HG03280 (cell line): ENCODE measurements around the gene HMCN1.

ENCODE experiments used
- ATAC-seq: cut with Tn5 transposase; IDR thresholded peaks from one replicate; pipeline ENCODE4 v1.9.1; 2021; ENCODE audit warnings: mild to moderate bottlenecking, moderate library complexity; ENCODE audit not compliant: unreplicated experiment

HMCN1 gene

DNA sequence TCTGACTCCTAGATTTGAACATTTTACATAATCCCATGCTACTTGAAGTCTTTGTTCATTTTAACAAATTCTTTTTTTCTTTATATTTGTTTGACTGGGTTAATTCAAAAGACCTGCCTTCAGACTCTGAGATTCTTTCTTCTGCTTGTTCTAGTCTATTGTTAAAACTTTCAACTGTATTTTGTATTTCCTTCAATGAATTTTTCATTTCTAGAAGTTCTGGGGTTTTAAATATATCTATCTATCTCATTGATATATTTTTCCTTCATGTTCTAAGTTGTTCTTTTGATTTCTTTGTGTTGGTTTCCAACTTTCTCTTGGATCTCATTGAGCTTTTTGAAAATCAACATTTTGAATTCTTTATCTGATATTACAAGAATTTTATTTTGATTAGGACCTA lies 64.3 kb downstream of the HMCN1 start:
- no peak for ATAC-seq

DNA sequence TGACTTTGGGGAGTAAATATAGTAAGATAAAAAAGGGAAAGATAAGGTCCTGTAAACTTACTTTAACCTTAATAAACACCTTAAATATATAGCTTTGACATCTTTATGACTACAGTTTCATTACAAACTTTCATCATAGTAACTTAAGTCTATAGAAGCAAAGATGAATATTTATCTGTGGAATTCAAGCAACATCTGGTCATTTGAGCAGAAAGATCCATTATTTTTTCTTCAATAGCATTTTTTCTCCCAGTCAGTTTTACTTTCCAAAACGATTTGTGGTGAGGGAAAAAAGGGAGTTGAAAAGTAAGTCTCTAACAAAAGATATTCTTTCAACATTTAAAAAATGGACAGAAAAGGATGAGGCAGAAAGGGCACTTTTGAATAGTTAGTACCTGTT lies 69.0 kb downstream of the HMCN1 start:
- no peak for ATAC-seq

DNA sequence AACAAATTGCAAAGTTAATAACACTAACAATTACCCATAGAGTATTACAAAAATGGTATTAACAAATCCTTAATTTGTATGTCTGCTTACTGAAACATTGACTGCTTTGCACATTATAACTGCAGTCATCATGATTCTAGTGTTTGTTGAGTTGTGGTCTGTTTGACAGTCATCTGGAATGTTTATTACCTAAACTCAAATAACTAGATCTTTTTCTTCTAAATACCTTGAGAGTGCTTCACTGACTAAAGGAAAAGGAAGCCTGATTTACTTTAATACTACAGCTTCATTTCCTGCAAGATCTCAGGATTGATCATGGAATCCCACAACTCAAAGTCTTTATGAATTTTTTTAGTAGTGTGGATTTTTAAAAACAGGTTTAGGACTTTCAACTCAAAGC lies 70.0 kb downstream of the HMCN1 start:
- ATAC-seq: no peak

DNA sequence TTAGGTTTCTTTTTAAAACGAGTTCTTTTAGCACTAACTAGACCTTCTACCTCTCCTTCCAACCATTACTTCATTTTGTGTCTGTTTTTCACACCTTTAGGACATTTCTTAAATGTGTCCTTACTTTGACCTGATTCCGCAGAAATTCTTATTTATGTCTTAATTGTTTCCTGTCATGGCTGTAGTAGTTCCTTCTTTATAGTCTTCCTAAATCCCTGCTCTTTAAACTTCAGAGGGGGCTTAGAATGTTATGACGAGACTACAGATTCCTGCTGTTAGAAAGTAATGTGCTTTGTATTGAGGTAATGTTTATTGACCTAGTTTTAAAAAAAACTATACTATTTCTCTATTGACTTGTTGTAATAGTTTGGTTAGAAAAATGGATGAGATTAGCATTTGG lies 70.4 kb downstream of the HMCN1 start:
- no peak for ATAC-seq

DNA sequence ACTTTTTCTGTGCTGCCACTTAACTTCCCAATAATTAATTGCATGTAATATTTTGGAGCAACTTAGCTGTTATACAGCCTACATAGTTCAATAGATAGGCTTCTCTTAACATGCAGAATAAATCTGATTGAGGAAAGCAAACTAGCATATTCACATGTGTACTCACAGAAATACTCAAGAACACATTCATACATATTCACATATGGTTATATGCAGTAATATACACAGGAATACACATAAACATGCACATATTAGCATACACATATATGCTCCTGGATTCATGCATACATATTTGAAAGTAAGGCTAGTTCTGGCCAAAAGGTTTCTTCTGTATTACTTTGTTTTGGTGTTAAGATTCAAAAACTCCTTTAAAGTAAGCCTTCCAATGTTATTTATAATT lies 73.1 kb downstream of the HMCN1 start:
- no peak for ATAC-seq

DNA sequence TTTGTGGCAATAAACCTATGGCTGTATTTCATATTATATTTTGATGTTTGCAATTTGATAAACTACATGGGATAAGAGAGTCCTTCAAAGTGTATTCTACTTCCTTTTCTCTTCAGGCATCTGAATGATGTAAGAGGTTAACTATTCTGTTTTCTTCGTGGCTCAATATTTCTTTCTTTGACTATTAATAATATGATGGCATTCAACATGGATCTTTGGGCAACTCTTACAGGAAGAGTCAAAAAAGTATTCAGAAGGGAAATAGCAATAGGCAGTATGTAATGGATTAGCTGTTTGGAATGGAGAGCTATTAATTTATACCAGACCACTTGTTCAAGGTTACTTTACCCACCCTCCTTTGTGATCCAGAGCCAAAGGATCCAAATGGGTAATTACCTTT lies 74.4 kb downstream of the HMCN1 start:
- no peak for ATAC-seq

DNA sequence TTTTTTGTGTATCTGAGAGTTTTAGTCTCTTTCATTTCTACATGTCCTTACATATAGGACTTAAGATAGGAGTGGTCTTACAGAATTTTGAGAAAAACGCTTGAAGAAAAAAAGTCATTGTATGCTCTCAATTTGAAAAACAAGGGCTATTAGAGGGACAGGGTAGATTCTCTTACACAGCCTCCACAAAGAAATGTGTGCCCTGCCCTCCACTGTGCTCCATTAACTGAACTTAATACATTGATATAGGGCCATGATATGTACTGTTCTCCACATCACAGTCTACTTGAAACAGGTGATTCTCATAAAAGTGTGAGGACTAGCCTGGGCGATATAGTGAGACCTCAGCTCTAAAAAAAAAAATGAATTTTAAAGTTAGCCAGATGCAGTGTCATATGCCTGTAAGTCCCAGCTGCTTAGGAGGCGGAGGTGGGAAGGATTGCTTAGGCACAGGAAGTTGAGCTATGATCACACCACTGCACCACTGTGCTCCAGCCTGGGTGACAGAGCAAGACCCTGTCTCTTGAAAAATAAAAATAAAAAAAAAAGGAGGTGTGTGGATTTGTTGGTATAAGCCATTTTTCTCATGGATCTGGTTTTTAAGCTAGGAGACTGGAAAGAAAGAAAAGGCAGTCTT lies 77.0 kb downstream of the HMCN1 start:
- ATAC-seq: no peak

DNA sequence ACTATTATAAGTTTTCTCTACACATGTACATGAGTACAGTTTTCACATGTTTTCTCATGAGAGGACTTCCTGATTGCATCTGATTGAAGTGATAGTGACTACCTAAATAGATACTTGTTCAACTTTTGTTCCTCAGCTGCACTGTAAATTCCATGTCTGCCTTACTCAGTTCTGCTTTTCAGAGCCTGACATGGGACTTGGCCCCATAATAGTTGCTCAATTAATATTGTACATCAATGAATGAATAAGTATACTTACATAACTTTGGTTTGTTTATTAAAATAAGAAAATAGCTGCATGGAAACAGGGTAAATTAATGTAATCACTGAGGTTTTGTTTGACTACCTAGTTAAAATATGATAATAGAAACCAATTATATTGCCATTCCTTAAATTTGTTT lies 78.7 kb downstream of the HMCN1 start:
- no peak for ATAC-seq

DNA sequence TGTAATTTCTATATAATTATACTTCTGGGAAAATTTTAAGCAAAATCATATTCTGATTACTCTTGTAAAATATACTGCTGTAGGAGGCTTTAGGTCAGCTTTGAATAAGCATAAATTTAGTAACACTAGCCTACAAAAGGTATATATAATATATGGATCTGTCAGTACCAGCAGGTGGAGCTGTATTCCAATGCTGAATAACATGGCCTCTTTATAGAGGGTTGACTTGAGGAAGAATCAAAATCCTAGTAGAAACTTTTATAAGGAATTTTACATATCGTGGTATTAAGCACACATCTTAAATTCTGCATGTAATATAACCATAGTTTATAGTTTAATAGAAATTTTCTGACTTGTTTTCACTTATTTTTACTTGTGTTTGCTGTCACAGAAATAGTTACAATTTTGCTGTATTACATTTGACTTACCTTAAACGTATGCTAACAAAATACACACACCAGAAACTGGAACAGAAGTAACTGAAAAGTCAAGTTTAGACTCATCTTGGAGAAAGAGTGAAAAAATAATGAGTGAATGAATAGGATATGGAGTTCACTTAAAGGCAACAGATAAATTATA lies 79.3 kb downstream of the HMCN1 start:
- ATAC-seq: no peak

DNA sequence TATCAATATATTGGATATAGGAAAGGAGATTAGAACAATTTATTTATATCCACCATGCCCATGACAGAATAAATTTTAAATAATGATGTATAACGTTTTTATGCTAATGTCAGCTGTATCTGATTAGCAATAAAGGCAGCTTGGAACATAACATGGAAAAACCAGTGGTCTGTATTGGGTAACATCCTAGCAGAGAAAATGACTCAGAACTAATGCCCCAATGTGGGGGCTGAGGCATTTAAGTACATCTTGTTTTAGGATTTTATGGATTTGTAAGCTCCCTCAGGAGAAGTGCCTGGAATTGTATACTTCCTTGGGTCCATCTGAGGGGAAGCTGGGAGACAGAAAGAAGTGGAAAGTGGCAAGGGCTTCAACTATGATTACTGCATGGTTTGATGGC lies 82.3 kb downstream of the HMCN1 start:
- no peak for ATAC-seq

DNA sequence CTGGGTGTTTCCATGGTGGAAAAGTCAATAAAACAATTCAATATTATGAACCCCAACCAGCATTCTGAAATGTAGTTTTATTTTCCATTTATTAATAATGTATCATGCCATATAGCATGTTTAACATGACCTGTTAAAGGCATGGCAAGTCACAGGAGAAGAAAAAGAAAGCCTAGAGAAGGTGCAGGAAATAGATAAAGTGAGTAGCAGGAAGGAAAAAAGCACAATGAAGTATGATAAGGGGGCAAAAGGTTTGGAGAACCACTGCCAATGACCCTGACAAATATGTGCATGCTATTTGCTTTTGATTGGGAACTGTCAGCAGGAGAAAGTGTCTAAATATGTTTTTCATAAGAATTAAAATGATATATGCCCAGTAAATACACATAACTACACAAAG lies 85.6 kb downstream of the HMCN1 start:
- ATAC-seq: no peak

DNA sequence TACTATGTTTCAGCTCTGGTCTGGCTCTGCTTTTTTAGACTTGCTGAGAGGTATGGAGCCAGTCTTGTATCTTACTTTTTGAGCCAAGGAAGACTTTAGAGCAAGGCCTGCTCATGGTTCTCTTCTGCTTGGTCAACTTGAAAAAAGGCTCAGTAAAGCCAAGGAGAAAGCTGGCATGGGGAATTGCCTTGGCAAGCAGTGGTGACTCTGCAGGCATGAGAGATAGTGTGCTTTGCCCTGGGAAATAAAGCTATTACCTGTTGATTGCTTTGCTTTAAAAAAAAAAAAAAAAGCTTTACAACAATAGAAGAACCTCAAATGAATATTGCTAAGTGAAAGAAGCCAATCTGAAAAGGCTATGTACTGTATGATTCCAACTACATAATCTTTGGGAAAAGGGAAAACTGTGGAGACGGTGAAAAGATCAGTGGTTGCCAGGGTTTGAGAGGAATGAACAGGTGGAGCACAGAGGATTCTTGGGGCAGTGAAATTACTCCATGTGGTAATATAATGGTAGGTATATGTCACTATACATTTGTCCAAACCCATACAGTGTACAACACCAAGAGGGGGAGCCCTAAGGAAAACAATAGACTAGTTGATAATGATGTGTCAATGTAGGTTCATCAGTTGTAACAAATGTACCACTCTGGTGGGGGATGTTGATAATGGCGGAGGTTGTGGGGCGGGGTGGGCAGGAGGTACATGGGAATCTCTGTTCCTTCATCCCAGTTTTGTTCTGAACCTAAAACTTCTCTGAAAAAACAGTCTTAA lies 87.6 kb downstream of the HMCN1 start:
- no peak for ATAC-seq

DNA sequence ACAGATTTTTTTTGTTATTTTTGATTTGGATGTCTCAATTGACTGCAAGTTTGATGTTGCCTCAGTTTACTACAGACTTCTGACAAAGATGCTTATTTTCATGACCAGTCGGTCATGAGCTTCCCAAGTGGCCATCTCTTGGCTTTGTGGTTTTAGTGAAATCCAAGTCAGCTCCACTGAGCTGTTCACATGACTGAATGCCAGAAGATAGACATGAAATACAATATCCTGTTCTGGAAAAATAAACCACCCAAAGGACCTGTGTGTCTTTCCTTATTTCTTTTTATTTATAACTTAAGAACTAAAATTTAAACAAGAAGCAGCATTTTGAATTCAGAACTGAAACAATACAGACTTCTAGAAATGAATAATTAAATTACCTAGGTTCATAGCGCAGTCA lies 89.3 kb downstream of the HMCN1 start:
- ATAC-seq: no peak

DNA sequence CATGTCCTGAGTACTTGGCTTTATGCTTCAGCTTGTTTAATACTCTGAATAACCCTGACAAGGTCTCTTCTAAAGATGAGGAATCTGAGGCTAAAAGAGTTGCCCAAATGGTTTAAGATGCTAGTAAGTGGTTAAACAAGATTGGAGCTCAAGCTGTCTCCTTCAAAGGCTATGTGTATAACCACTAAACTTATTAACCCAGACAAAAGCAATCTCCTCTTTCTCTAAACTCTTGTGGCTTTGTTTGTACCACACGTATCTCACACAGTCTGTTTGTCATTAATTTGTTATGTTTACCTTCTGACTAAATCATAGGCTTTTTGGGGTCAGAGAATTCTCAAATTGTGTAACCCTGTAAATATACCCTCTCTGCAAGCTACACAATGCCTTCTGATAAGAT lies 89.9 kb downstream of the HMCN1 start:
- no peak for ATAC-seq

DNA sequence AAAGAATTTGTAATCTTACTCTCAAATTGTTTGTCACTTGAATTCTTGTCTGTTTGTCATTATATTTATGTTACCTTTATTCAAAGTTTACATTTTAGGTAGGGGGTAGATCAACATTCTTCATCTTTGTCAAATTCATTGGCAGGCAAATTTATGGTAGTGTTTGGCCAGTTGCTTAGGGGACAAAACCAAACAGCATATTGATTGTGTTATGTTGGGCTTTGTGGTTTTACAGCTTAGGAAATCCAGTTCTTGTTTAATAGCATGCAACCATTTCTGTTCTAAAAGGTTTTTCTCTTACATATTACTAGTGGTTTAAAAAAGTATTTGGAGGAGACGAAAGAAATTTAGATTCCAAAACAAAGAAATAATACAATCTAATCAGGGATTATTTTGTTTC lies 91.4 kb downstream of the HMCN1 start:
- no peak for ATAC-seq

DNA sequence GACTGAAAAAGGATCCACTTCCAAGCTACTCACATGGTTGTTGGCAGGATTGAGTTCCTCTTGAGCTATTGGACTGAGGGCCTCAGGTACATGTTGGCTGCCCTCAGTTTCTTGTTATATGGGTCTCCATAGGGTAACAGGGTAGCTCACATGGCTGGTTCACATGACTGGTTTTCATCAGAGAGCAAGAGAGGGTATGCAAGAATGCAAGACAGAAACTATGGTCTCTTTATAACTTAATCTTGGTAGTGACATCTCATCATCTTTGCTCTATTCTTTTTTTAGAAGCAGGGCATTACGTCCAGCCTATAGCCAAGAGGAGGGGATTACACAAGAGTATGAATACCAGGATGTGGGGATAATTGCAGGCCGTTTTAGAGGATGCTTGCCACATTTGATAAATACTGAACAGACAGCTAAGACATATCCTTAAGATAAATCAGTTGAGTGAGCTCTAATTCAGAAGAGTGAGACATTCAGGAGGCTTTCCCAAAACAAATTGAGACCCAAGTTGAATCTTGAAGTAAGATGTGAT lies 100.2 kb downstream of the HMCN1 start:
- no peak for ATAC-seq

DNA sequence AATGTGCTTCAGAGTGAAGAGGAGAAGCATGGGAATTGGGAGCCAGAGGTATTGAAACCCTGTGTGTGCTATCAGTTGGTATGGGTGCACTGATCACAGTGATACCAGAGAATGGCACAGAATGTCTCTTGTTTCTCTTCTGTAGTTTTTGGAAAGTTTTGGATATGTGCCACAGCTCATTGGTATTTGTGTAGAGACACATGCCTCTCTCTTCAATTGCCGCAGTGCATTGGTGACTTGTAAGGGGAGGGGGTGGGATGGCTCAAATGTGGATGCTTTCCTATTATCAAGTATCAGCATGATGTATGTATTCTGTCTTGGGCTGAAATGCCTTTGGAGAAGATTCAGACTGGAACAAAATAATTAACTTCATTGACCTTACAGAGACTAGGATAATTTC lies 101.0 kb downstream of the HMCN1 start:
- no peak for ATAC-seq

DNA sequence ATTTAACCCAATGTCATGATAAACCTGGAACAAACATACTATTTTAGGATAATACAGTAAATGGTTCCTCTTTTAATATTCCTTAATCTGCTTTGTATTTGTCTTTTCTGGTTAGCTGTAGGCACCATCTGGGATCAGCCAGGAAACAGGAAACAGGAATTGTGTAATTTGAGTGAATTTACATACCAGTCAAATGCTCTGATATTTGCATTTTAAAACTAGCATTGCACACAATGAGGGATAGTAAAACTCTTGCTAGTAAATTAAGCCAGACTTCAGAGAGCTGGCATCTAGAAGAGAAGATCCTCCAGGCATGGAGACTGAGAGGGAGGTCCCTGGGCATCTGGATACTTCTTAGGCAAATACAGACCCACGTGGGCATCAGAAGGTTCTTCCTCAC lies 103.5 kb downstream of the HMCN1 start:
- no peak for ATAC-seq

DNA sequence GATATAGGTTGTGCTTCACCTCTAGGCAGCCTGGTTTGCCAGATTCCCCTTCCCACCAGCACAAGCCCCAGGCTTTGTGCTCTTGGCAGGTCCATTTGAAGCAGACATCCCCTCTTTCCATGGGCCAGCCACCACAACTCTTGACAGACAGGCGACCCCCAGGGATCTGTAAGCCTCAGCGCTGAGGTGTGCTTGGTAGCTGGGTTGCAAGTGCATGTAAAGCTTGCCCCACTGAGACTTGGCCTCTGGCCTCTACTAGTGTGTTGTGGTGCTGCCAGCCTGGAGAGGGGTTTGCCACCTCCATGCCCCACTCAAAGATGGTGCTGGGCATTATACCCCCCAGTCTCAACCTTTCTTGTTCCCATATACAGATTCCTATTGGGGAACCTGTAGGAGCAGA lies 103.9 kb downstream of the HMCN1 start:
- ATAC-seq: no peak

DNA sequence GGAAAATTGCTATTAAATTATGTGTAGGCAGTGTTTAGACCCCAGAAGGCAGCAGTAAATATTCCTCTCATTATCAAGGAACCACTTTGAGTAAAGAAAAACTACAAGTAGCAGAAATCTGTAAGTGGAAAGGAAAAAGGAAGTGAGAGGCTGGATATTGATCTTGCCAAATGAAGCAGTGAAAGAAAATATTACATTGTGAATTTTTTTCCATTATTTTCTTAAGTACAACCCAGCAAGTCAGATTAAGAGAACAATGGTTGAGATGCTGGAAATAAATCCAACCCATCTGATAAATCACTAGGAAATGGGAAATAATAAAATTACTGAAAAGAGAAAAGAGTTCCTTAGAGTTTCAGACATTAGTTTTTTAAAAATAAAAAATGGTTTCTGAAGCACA lies 106.7 kb downstream of the HMCN1 start:
- no peak for ATAC-seq

DNA sequence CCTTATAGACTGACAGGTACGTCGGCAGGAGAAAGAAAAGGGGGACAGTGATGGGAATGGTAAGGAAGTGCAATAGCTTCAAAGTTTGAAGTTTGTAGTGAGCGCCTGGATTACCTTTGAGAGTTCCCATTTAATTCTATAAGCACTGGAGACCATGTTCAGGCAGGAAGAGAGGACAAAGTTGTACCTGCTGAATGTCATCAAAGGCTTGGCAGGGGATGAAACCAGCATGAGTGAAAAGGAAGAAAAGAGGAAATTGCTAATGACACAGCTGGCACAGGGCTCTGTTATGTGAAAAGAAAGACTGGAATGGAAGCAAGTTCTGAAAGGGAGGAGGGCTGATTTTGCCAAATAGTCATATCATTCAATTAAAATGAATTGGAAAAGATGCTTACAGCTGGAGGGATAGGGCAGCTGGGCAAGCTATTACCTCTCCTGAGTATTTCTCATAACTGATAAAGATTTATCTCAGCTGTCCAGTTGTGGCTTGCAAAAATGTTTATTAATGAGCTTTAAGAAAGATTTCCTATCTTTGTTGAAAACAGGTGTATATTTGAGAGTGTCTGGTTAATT lies 109.2 kb downstream of the HMCN1 start:
- ATAC-seq: no peak

DNA sequence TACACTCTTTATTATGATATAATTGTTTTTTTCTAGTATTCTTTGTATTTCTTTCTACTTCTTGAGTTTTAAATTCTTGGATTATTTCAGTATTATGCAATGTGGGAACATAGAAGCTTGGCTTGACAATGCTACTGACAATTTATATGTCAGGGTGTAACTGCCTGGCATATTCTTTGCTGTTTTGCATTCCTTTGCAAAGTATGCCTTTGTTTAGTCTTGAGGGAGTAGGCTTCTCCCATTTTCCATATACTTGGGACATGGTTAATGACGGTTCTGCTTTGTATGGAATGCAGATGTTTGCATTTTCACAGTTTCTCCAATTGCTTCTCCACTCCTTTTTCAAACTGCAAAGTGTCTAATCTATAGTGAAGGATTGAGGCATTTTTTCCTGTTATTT lies 109.8 kb downstream of the HMCN1 start:
- ATAC-seq: no peak
